HepG2 (cell line): ENCODE data around the gene KRTAP3-1. TPM values are rescaled to one million over a fixed set of nuclear protein-coding genes. Genes with fewer than 3 reads are reported as not detected.

ENCODE experiments used
- CHD4 ChIP-seq: fragments of 200-600 bp; sonication (generic); IDR thresholded peaks from 2 replicates; pipeline ENCODE4 v1.7.0; 2017; ENCODE audit warnings: mild to moderate bottlenecking, low read length, borderline replicate concordance
- MTA1 ChIP-seq: sonication (generic); formaldehyde crosslinking; IDR thresholded peaks from 2 replicates; pipeline ENCODE4 v1.4.0; 2020; ENCODE audit warnings: missing genetic modification reagents, mild to moderate bottlenecking, borderline replicate concordance
- NR2F6 ChIP-seq, 2 experiments: IDR thresholded peaks; 2 replicates each; pipeline ENCODE4 v1.6.1; 2016; ENCODE audit warnings: antibody characterized with exemption in 1 of 2, mild to moderate bottlenecking in 1 of 2
- STAG1 ChIP-seq: sonication (generic); formaldehyde crosslinking; IDR thresholded peaks from 2 replicates; pipeline ENCODE4 v1.4.0; 2020; ENCODE audit warnings: missing genetic modification reagents
- ZNF142 ChIP-seq: sonication (generic); formaldehyde crosslinking; IDR thresholded peaks from 2 replicates; pipeline ENCODE4 v1.4.0; 2020; ENCODE audit warnings: missing genetic modification reagents
- ZNF263 ChIP-seq: sonication (generic); formaldehyde crosslinking; IDR thresholded peaks from 2 replicates; pipeline ENCODE4 v1.4.0; 2020; ENCODE audit warnings: missing genetic modification reagents
- polyA plus RNA-seq, 8 experiments: library from polyadenylated mRNA; depleted of rRNA in 3 of 8; stranded (reverse) in 7 of 8; unstranded in 1 of 8; fragments of >200 nt; fragmentation: Illumina TruSeq in 4 of 8; extraction: Trizol in 4 of 8; gene quantifications; 2 replicates each; pipeline versions ENCODE4 v1.2.1 to v1.2.3, GENCODE V29; 2011 to 2016; ENCODE audit warnings: low read depth in 4 of 8, missing spikeins in 1 of 8, mixed read lengths in 1 of 8; ENCODE audit not compliant: insufficient read depth in 1 of 8
- total RNA-seq, 5 experiments: library from RNA; depleted of rRNA; stranded (reverse); fragments of >200 nt; fragmentation: Illumina TruSeq; extraction: Trizol; gene quantifications; 2 replicates each; pipeline ENCODE4 v1.2.3, GENCODE V29; 2016; ENCODE audit warnings: low read depth in 1 of 5
- TF ChIP-seq, protein P1 (sequence below): sonication (generic); formaldehyde crosslinking; IDR thresholded peaks from 2 replicates; pipeline ENCODE4 v1.5.0; 2020; ENCODE audit warnings: missing genetic modification reagents

The KRTAP3-1 gene
- total and polyA plus RNA-seq, 2 of the 13 experiments (the other 11 are each of a cell fraction or from before 2014, with no cell fraction given) = 0.29 to 3.7 TPM

DNA sequence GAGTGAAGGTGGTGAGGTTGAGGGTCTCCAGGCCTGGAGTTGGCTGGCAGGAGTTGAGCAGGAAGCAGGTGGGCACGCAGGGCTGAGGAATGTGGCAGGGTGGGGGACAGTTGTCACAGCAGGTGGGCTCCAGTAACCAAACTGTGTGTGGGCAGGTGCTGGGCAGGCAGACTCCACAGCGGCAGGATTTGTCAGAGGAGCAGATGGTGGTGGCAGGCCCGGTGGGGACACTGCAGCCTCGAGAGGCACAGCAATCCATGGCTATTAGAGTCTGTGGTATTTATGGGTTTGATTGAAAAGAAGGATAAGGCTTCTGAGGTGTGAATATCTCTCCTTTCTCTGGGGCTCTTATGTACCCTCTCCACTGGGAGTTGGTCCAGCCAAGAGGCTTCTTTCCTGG is 15.1 kb downstream of the KRTAP3-1 start, which contains the start of gene KRTAP3-3 (continued):
- no peak for TF ChIP-seq ZNF142 (CRISPR knock-in tag)
- TF ChIP-seq MTA1 (CRISPR knock-in tag) = no peak
- no peak for TF ChIP-seq NR2F6 (IDR thresholded peaks at IDR 0.05)
- TF ChIP-seq NR2F6 (CRISPR knock-in tag; IDR thresholded peaks at IDR 0.05) = no peak
- TF ChIP-seq STAG1 = no peak
- TF ChIP-seq ZNF263 (CRISPR knock-in tag) = no peak
- TF ChIP-seq CHD4 = no peak
- TF ChIP-seq, protein P1, sequence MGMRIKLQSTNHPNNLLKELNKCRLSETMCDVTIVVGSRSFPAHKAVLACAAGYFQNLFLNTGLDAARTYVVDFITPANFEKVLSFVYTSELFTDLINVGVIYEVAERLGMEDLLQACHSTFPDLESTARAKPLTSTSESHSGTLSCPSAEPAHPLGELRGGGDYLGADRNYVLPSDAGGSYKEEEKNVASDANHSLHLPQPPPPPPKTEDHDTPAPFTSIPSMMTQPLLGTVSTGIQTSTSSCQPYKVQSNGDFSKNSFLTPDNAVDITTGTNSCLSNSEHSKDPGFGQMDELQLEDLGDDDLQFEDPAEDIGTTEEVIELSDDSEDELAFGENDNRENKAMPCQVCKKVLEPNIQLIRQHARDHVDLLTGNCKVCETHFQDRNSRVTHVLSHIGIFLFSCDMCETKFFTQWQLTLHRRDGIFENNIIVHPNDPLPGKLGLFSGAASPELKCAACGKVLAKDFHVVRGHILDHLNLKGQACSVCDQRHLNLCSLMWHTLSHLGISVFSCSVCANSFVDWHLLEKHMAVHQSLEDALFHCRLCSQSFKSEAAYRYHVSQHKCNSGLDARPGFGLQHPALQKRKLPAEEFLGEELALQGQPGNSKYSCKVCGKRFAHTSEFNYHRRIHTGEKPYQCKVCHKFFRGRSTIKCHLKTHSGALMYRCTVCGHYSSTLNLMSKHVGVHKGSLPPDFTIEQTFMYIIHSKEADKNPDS (CRISPR knock-in tag) = no peak
